GM10266 (cell line): ENCODE results near the gene NSMCE1.

Source experiments
- DNase-seq: peaks from one replicate; pipeline ENCODE4 v3.0.0; 2012; ENCODE audit errors: extremely low spot score
- TF ChIP-seq, protein P1 (sequence below): IDR thresholded peaks from 2 replicates; pipeline ENCODE4 v1.5.1; 2012; ENCODE audit warnings: mild to moderate bottlenecking, low read depth; ENCODE audit not compliant: control insufficient read depth, insufficient read depth; ENCODE audit errors: missing control alignments

The NSMCE1 gene

DNA sequence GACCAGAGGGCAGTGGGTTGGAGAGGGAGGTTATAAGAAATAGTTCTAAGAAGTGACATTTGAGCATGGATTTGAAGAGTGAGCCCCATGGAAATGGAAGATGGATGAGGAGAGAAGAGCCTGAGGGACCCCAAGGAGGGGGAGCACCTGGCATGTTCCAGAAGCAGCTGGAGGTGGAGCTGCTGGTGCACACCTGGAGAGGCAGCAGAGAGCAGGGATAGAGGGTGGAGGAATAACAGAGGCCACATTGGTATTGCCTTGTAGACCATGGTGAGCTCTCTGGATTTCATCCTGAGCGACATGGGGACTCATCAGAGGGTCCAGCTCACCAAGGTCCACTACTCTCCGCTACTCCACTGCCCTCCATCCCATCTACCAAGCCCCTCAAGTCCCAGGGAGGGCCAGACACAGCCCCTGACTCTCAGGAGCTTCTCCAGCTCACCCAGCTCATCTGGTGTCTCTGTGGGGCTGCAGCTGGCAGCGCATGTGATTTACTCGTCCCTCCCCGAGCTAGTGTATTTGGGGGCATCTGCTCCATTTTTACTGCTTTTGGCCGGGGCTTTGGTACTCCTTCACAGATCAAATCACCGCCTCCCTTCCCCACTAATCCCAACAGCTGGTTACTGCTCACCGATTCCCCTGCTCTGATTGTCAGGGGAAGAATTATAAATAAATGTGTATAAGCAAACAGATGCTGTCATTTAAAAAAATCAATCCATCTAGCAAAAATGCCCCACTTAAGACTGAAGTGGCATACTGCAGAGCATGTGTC lies 87.4 kb downstream of the NSMCE1 start:
- DNase-seq: no peak
- TF ChIP-seq, protein P1, sequence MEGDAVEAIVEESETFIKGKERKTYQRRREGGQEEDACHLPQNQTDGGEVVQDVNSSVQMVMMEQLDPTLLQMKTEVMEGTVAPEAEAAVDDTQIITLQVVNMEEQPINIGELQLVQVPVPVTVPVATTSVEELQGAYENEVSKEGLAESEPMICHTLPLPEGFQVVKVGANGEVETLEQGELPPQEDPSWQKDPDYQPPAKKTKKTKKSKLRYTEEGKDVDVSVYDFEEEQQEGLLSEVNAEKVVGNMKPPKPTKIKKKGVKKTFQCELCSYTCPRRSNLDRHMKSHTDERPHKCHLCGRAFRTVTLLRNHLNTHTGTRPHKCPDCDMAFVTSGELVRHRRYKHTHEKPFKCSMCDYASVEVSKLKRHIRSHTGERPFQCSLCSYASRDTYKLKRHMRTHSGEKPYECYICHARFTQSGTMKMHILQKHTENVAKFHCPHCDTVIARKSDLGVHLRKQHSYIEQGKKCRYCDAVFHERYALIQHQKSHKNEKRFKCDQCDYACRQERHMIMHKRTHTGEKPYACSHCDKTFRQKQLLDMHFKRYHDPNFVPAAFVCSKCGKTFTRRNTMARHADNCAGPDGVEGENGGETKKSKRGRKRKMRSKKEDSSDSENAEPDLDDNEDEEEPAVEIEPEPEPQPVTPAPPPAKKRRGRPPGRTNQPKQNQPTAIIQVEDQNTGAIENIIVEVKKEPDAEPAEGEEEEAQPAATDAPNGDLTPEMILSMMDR: no peak

DNA sequence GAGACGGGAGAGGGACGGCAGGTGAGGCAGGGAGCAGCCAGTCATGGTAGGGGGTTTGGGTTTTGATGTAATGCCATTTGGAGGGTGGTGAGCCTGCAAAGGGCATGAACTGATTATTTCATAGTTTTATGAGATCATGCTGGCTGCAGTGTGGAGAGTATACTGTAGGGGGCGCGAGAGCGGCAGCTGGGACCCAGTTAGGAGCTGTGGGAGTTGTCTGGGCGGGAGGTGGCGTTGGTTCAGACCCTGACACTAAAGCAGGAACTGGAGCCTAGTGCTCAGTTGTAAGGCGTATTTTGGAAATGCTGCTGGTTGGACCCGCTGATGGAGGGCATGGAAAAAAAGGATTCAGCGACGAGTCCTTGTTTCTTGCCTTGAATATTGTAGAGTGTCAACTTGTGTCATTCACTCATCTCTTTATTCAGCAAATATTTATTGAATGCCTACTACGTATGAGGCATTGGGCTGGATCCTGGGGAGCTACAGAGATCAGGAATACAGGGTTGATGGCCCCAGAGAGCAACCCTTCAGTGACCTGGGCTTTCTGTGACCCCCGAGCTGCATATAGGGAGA lies 89.0 kb downstream of the NSMCE1 start:
- TF ChIP-seq, protein P1: peak; percentile 96
- DNase-seq: peak; percentile 84

DNA sequence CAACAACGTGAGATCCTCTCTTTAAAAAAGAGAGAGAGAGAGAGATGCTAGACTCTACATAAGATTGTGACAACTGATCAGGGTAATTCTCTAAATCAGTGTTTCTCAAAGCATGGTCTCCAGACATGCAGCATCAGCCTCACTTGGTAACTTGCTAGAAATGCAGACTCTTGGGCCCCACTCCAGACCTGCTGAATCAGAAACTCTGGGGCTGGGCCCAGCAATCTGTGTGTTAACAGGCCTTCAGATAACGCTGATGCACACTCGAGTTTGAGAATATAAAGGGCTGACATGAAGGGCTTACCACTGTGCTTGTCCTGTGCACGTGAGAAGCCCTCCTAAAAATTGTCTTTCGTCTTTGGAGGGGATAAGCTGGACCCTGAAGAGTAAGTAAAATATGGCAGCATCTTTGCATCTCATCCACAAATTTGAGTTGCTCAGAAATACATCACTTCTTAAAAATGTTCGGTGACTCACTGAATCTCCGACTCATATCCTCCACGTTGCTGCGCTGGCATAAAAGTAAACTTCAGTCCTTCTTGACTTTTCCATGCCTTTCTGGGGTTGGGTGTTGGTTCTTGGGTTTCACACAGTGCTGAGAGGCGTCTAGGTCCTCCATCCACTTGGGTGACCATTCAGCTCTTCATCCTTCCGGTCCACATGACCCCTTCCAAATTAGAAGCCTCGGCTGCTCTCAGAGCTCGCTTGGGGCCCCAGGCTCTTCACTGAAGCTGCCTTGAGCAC lies 91.4 kb downstream of the NSMCE1 start:
- no peak for DNase-seq
- TF ChIP-seq, protein P1: no peak

DNA sequence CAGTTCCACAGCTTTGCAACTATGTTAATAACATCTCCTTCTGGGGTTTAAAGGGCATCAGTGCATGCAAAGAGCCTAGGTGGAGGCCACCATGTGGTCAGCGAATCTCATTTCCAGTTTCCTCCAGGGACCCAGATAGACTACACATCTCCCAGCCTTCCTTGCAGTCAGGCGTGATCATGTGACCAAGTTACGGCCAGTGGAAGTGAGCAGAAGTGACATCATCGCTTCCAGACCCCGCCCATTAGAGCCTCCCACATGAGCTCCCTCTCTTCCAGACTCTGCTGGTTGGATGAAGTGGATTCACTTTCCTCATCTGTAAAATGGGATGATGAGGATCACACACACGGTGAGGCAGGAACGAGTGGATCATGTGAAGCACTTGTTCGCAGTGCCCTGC lies 92.7 kb downstream of the NSMCE1 start:
- no peak for DNase-seq
- TF ChIP-seq, protein P1: no peak
